Measurements from ENCODE around the gene SPATA24.

DNA sequence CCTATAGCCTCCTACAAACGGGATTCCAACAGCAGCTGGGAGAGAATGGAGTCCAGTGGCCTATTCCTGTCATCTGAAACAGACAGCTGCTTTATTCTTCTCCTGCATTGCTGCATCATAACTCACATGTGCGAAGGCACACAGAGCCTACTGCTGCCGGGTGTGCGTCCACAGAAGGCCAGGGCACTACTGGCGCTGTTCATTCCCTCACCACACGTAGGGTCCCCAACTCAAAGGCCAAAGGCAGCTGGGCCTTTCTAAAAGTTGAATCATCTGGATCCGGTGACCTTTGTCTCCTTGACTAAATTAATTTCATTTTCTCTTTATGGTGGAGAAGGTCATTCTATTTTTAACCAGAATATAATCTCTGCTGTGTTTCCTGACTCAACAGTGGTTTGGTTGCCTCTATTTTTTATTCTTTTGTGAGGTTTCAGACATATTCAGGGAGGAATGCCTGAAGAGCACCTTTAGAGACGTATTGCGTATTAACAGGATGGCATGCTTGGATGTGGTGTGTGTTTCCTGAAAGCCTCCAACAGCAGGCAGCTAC, 10.8 kb upstream of the SPATA24 start:
- peak in 1 of 3 donors; percentile 54 for TF ChIP-seq POLR2AphosphoS5 (IDR thresholded peaks at IDR 0.05)
- TF ChIP-seq, protein P1, sequence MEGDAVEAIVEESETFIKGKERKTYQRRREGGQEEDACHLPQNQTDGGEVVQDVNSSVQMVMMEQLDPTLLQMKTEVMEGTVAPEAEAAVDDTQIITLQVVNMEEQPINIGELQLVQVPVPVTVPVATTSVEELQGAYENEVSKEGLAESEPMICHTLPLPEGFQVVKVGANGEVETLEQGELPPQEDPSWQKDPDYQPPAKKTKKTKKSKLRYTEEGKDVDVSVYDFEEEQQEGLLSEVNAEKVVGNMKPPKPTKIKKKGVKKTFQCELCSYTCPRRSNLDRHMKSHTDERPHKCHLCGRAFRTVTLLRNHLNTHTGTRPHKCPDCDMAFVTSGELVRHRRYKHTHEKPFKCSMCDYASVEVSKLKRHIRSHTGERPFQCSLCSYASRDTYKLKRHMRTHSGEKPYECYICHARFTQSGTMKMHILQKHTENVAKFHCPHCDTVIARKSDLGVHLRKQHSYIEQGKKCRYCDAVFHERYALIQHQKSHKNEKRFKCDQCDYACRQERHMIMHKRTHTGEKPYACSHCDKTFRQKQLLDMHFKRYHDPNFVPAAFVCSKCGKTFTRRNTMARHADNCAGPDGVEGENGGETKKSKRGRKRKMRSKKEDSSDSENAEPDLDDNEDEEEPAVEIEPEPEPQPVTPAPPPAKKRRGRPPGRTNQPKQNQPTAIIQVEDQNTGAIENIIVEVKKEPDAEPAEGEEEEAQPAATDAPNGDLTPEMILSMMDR (IDR thresholded peaks at IDR 0.05 in 8 of 11, conservative IDR thresholded peaks at IDR 0.05 in 3 of 11), result no peak
